SK-N-SH (cell line): ENCODE results near the gene DLL3.

Experiments
- EZH2phosphoT487 ChIP-seq: fragments of 200-600 bp; sonication (generic); IDR thresholded peaks from 2 replicates; pipeline ENCODE4 v1.6.1; 2017; ENCODE audit warnings: low read depth, mixed run types, mild to moderate bottlenecking, antibody characterized with exemption, moderate library complexity, borderline replicate concordance
- FOXM1 ChIP-seq: IDR thresholded peaks from 2 replicates; pipeline ENCODE4 v1.4.0; 2012; ENCODE audit warnings: low read depth, mild to moderate bottlenecking
- GABPA ChIP-seq: IDR thresholded peaks from 2 replicates; pipeline ENCODE4 v1.4.0; 2012; ENCODE audit warnings: low read depth, mild to moderate bottlenecking
- NRF1 ChIP-seq: IDR thresholded peaks from 2 replicates; pipeline ENCODE4 v1.6.1; 2012; ENCODE audit warnings: low read depth, mild to moderate bottlenecking, low read length
- POLR2AphosphoS5 ChIP-seq: IDR thresholded peaks from 2 replicates; pipeline ENCODE4 v1.6.1; 2012; ENCODE audit warnings: low read depth, low read length
- REST ChIP-seq: IDR thresholded peaks from 2 replicates; pipeline ENCODE4 v1.6.1; 2012; ENCODE audit warnings: mild to moderate bottlenecking, low read depth, low read length, moderate library complexity
- TAF1 ChIP-seq: IDR thresholded peaks from 2 replicates; pipeline ENCODE4 v1.6.1; 2012; ENCODE audit warnings: low read depth, mild to moderate bottlenecking, low read length, moderate library complexity, borderline replicate concordance
- YY1 ChIP-seq: IDR thresholded peaks from 2 replicates; pipeline ENCODE4 v1.4.0; 2012; ENCODE audit warnings: low read depth, mild to moderate bottlenecking
- TF ChIP-seq, protein P1 (sequence below): IDR thresholded peaks from 2 replicates; pipeline ENCODE4; 2012
- TF ChIP-seq, protein P2 (sequence below): fragments of 200-600 bp; sonication (generic); IDR thresholded peaks from 2 replicates; pipeline ENCODE4 v1.6.1; 2017; ENCODE audit warnings: antibody characterized with exemption, mild to moderate bottlenecking, moderate library complexity
- TF ChIP-seq, protein P3 (sequence below): IDR thresholded peaks from 2 replicates; pipeline ENCODE4 v1.4.0; 2012; ENCODE audit warnings: low read depth, borderline replicate concordance

GRCh38 chr19:39533003-39533512, 34.3 kb downstream of the DLL3 start:
- no peak for TF ChIP-seq EZH2phosphoT487
- TF ChIP-seq, protein P1, sequence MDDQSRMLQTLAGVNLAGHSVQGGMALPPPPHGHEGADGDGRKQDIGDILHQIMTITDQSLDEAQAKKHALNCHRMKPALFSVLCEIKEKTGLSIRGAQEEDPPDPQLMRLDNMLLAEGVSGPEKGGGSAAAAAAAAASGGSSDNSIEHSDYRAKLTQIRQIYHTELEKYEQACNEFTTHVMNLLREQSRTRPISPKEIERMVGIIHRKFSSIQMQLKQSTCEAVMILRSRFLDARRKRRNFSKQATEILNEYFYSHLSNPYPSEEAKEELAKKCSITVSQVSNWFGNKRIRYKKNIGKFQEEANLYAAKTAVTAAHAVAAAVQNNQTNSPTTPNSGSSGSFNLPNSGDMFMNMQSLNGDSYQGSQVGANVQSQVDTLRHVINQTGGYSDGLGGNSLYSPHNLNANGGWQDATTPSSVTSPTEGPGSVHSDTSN, result no peak
- TF ChIP-seq GABPA, result no peak
- TF ChIP-seq POLR2AphosphoS5, result no peak
- TF ChIP-seq, protein P2, sequence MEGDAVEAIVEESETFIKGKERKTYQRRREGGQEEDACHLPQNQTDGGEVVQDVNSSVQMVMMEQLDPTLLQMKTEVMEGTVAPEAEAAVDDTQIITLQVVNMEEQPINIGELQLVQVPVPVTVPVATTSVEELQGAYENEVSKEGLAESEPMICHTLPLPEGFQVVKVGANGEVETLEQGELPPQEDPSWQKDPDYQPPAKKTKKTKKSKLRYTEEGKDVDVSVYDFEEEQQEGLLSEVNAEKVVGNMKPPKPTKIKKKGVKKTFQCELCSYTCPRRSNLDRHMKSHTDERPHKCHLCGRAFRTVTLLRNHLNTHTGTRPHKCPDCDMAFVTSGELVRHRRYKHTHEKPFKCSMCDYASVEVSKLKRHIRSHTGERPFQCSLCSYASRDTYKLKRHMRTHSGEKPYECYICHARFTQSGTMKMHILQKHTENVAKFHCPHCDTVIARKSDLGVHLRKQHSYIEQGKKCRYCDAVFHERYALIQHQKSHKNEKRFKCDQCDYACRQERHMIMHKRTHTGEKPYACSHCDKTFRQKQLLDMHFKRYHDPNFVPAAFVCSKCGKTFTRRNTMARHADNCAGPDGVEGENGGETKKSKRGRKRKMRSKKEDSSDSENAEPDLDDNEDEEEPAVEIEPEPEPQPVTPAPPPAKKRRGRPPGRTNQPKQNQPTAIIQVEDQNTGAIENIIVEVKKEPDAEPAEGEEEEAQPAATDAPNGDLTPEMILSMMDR, result no peak
- TF ChIP-seq TAF1, result no peak
- TF ChIP-seq REST, result no peak
- TF ChIP-seq FOXM1, result no peak
- TF ChIP-seq NRF1, result no peak
- no peak for TF ChIP-seq YY1
- TF ChIP-seq, protein P3, sequence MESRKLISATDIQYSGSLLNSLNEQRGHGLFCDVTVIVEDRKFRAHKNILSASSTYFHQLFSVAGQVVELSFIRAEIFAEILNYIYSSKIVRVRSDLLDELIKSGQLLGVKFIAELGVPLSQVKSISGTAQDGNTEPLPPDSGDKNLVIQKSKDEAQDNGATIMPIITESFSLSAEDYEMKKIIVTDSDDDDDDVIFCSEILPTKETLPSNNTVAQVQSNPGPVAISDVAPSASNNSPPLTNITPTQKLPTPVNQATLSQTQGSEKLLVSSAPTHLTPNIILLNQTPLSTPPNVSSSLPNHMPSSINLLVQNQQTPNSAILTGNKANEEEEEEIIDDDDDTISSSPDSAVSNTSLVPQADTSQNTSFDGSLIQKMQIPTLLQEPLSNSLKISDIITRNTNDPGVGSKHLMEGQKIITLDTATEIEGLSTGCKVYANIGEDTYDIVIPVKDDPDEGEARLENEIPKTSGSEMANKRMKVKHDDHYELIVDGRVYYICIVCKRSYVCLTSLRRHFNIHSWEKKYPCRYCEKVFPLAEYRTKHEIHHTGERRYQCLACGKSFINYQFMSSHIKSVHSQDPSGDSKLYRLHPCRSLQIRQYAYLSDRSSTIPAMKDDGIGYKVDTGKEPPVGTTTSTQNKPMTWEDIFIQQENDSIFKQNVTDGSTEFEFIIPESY, result no peak
